K562 (cell line): ENCODE measurements around the gene MRPL2. TPM values are rescaled to one million over a fixed set of nuclear protein-coding genes. Genes with fewer than 3 reads are reported as not detected.

Experiments
- FOXK2 ChIP-seq, 2 experiments: fragments of 450-650 bp; IDR thresholded peaks in 1 of 2; conservative IDR thresholded peaks in 1 of 2; 2 replicates each; pipeline ENCODE4 v1.6.1; 2016; ENCODE audit warnings: low read depth in 2 of 2, mild to moderate bottlenecking in 1 of 2
- JUN ChIP-seq, 2 experiments: sonication (generic) in 1 of 2; formaldehyde crosslinking in 1 of 2; IDR thresholded peaks; 2 replicates each; pipeline versions ENCODE4 v1.6.1 to v1.8.0; 2012 to 2022; ENCODE audit warnings: borderline replicate concordance in 2 of 2, mild to moderate bottlenecking in 2 of 2, improper control_type of control experiment in 1 of 2, low read depth in 1 of 2, low read length in 1 of 2, missing genetic modification reagents in 1 of 2
- JUNB ChIP-seq: fragments of 450-650 bp; formaldehyde crosslinking; conservative IDR thresholded peaks from 2 replicates; pipeline ENCODE4 v1.4.0; 2020; ENCODE audit warnings: mild to moderate bottlenecking
- PHF8 ChIP-seq: fragments of 200-600 bp; sonication (generic); IDR thresholded peaks from 2 replicates; pipeline ENCODE4 v1.6.1; 2012; ENCODE audit warnings: mixed run types, mild to moderate bottlenecking, inconsistent platforms, low read length, moderate library complexity, borderline replicate concordance
- RAD21 ChIP-seq, 2 experiments: fragments of 250-450 bp in 1 of 2; fragments of 450-650 bp in 1 of 2; sonication (Bioruptor Pico) in 1 of 2; formaldehyde crosslinking in 1 of 2; IDR thresholded peaks in 1 of 2; conservative IDR thresholded peaks in 1 of 2; 2 replicates each; pipeline versions ENCODE4 v1.4.0 to v1.8.0; 2020 to 2022; ENCODE audit warnings: mild to moderate bottlenecking in 2 of 2, moderate library complexity in 1 of 2
- SMARCA4 ChIP-seq: fragments of 450-650 bp; IDR thresholded peaks from 2 replicates; pipeline ENCODE4 v1.6.1; 2016
- SMARCA5 ChIP-seq: fragments of 450-650 bp; IDR thresholded peaks from 2 replicates; pipeline ENCODE4 v1.6.1; 2016
- U2AF2 ChIP-seq: fragments of 200-400 bp; formaldehyde crosslinking; optimal IDR thresholded peaks from 2 replicates; pipeline ENCODE3; 2017; ENCODE audit warnings: low read depth, mild to moderate bottlenecking, low read length
- ZKSCAN3 ChIP-seq: fragments of 250-450 bp; sonication (Bioruptor Pico); IDR thresholded peaks from 2 replicates; pipeline ENCODE4 v1.4.0; 2020
- ZNF639 ChIP-seq, 2 experiments: fragments of 200-800 bp in 1 of 2; sonication (Bioruptor generic) in 1 of 2; sonication (generic) in 1 of 2; formaldehyde crosslinking in 1 of 2; IDR thresholded peaks in 1 of 2; conservative IDR thresholded peaks in 1 of 2; 2 replicates each; pipeline versions ENCODE4 v1.5.0 to v1.6.1; 2016 to 2020; ENCODE audit warnings: missing compliant biosample characterization in 1 of 2, missing genetic modification characterization in 1 of 2, missing genetic modification reagents in 1 of 2
- polyA plus RNA-seq, 8 experiments: library from polyadenylated mRNA; depleted of rRNA in 4 of 8; stranded (reverse) in 5 of 8; unstranded in 3 of 8; fragments of >200 nt; fragmentation: Nextera tagmentation in 2 of 8; fragmentation: Illumina TruSeq in 1 of 8; extraction: Ambion mirVana in 2 of 8; extraction: Trizol in 1 of 8; gene quantifications; 2 replicates each; pipeline versions ENCODE4 v1.2.1 to v1.2.3, GENCODE V29; 2011 to 2014; ENCODE audit warnings: inconsistent platforms in 1 of 8, missing spikeins in 1 of 8
- total RNA-seq, 7 experiments: library from RNA; depleted of rRNA in 6 of 7; stranded (reverse); fragments of >200 nt in 6 of 7; fragmentation: Illumina TruSeq in 2 of 7; extraction: Trizol in 2 of 7; gene quantifications; 2 replicates each; pipeline versions ENCODE4 v1.2.1 to v1.2.3, GENCODE V29; 2011 to 2021; ENCODE audit warnings: low replicate concordance in 1 of 7
- TF ChIP-seq, protein P1 (sequence below): fragments of 250-450 bp; sonication (Bioruptor Pico); IDR thresholded peaks from 2 replicates; pipeline ENCODE4 v1.5.0; 2021; ENCODE audit warnings: mild to moderate bottlenecking, borderline replicate concordance
- TF ChIP-seq, protein P2 (sequence below): fragments of 150-350 bp; conservative IDR thresholded peaks from 2 replicates; pipeline ENCODE4 v1.6.1; 2014; ENCODE audit warnings: low read length
- TF ChIP-seq, protein P3 (sequence below): sonication (generic); formaldehyde crosslinking; IDR thresholded peaks from 2 replicates; pipeline ENCODE4 v1.8.0; 2023; ENCODE audit warnings: missing genetic modification reagents, mild to moderate bottlenecking, borderline replicate concordance

Gene MRPL2
- total and polyA plus RNA-seq, 9 of the 15 experiments (the other 6 are each of a cell fraction or from before 2014, with no cell fraction given): 63.1 to 262 (median 121) TPM

GRCh38 chr6:43013097-43013842 lies 46.0 kb downstream of the MRPL2 start (continued):
- TF ChIP-seq, protein P1, sequence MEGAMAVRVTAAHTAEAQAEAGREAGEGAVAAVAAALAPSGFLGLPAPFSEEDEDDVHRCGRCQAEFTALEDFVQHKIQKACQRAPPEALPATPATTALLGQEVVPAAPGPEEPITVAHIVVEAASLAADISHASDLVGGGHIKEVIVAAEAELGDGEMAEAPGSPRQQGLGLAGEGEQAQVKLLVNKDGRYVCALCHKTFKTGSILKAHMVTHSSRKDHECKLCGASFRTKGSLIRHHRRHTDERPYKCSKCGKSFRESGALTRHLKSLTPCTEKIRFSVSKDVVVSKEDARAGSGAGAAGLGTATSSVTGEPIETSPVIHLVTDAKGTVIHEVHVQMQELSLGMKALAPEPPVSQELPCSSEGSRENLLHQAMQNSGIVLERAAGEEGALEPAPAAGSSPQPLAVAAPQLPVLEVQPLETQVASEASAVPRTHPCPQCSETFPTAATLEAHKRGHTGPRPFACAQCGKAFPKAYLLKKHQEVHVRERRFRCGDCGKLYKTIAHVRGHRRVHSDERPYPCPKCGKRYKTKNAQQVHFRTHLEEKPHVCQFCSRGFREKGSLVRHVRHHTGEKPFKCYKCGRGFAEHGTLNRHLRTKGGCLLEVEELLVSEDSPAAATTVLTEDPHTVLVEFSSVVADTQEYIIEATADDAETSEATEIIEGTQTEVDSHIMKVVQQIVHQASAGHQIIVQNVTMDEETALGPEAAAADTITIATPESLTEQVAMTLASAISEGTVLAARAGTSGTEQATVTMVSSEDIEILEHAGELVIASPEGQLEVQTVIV (CRISPR knock-in tag): no peak
- no peak for TF ChIP-seq RAD21 (CRISPR knock-in tag; conservative IDR thresholded peaks at IDR 0.05 in 1 of 2, IDR thresholded peaks at IDR 0.05 in 1 of 2)
- TF ChIP-seq SMARCA5: no peak
- TF ChIP-seq U2AF2: no peak
- peak; percentile 77; the same call in 1 of the 2 replicates for TF ChIP-seq PHF8
- TF ChIP-seq JUNB: no peak
- TF ChIP-seq, protein P2, sequence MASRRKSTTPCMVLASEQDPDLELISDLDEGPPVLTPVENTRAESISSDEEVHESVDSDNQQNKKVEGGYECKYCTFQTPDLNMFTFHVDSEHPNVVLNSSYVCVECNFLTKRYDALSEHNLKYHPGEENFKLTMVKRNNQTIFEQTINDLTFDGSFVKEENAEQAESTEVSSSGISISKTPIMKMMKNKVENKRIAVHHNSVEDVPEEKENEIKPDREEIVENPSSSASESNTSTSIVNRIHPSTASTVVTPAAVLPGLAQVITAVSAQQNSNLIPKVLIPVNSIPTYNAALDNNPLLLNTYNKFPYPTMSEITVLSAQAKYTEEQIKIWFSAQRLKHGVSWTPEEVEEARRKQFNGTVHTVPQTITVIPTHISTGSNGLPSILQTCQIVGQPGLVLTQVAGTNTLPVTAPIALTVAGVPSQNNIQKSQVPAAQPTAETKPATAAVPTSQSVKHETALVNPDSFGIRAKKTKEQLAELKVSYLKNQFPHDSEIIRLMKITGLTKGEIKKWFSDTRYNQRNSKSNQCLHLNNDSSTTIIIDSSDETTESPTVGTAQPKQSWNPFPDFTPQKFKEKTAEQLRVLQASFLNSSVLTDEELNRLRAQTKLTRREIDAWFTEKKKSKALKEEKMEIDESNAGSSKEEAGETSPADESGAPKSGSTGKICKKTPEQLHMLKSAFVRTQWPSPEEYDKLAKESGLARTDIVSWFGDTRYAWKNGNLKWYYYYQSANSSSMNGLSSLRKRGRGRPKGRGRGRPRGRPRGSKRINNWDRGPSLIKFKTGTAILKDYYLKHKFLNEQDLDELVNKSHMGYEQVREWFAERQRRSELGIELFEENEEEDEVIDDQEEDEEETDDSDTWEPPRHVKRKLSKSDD: no peak
- no peak for TF ChIP-seq JUN (IDR thresholded peaks at IDR 0.05; ENCODE audit: borderline replicate concordance, low read depth, low read length)
- no peak for TF ChIP-seq JUN (CRISPR knock-in tag; IDR thresholded peaks at IDR 0.05; ENCODE audit: borderline replicate concordance)
- TF ChIP-seq SMARCA4: 0 out of 2 replicates have a peak, but pooled peaks have one; percentile 26
- TF ChIP-seq ZNF639 (CRISPR knock-in tag; conservative IDR thresholded peaks at IDR 0.05 in 1 of 2, IDR thresholded peaks at IDR 0.05 in 1 of 2): peak in 1 of 2 experiments; percentile 95; a peak in 2 of 4 replicates
- no peak for TF ChIP-seq FOXK2 (conservative IDR thresholded peaks at IDR 0.05 in 1 of 2, IDR thresholded peaks at IDR 0.05 in 1 of 2; ENCODE audit: low read depth in 2 of 2)
- TF ChIP-seq ZKSCAN3 (CRISPR knock-in tag): no peak
- TF ChIP-seq, protein P3, sequence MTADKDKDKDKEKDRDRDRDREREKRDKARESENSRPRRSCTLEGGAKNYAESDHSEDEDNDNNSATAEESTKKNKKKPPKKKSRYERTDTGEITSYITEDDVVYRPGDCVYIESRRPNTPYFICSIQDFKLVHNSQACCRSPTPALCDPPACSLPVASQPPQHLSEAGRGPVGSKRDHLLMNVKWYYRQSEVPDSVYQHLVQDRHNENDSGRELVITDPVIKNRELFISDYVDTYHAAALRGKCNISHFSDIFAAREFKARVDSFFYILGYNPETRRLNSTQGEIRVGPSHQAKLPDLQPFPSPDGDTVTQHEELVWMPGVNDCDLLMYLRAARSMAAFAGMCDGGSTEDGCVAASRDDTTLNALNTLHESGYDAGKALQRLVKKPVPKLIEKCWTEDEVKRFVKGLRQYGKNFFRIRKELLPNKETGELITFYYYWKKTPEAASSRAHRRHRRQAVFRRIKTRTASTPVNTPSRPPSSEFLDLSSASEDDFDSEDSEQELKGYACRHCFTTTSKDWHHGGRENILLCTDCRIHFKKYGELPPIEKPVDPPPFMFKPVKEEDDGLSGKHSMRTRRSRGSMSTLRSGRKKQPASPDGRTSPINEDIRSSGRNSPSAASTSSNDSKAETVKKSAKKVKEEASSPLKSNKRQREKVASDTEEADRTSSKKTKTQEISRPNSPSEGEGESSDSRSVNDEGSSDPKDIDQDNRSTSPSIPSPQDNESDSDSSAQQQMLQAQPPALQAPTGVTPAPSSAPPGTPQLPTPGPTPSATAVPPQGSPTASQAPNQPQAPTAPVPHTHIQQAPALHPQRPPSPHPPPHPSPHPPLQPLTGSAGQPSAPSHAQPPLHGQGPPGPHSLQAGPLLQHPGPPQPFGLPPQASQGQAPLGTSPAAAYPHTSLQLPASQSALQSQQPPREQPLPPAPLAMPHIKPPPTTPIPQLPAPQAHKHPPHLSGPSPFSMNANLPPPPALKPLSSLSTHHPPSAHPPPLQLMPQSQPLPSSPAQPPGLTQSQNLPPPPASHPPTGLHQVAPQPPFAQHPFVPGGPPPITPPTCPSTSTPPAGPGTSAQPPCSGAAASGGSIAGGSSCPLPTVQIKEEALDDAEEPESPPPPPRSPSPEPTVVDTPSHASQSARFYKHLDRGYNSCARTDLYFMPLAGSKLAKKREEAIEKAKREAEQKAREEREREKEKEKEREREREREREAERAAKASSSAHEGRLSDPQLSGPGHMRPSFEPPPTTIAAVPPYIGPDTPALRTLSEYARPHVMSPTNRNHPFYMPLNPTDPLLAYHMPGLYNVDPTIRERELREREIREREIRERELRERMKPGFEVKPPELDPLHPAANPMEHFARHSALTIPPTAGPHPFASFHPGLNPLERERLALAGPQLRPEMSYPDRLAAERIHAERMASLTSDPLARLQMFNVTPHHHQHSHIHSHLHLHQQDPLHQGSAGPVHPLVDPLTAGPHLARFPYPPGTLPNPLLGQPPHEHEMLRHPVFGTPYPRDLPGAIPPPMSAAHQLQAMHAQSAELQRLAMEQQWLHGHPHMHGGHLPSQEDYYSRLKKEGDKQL (CRISPR knock-in tag): no peak
